Activated CD4-positive, alpha-beta T cell treated with anti-CD3 and anti-CD28 coated beads for 4 hours (primary cell): Measurements from ENCODE around the gene CNTN5.

Source experiments
- DNase-seq, 2 donors: peaks; one replicate each; pipeline ENCODE4 v3.0.0-alpha.2; 2020

CNTN5 gene

DNA sequence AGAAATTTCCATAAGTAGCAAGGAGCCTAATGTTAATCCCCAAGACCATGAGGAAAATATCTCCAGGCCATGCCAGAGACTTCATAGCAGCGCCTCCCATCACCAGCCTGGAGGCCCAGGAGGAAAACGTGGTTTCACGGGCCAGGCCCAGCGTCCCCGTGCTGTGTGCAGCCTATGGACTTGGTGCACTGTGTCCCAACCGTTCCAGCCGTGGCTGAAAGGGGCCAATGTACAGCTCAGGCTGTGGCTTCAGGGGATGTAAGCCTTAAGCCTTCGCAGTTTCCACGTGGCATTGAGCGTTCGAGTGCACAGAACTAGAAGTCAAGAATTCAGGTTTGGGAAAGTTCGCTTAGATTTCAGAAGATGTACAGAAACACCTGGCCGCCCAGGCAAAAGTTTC lies 510.7 kb downstream of the CNTN5 start:
- DNase-seq: no peak

GRCh38 chr11:99534812-99535211 lies 514.1 kb downstream of the CNTN5 start:
- no peak for DNase-seq

- no peak for DNase-seq
Observed at GRCh38 chr11:99535406-99535805, 514.7 kb downstream of the CNTN5 start.

DNA sequence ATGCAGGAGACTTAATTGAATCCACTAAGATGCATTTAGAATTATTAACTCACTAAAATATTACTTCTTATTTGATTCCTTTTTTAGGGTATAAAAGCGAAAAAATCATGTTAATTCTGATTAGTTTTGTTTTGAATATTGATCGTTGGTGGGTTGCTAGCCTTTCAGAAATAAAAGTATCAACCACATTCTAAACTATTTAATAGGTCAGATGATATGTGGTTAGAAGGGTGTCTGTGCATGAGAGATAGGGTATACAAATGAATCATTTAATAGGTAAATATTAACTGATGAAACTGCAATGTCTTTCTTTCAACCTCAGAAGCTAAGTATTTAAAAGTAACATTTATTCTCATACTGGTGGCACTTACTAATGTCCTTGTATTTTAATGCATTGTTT lies 515.1 kb downstream of the CNTN5 start:
- DNase-seq: no peak

DNA sequence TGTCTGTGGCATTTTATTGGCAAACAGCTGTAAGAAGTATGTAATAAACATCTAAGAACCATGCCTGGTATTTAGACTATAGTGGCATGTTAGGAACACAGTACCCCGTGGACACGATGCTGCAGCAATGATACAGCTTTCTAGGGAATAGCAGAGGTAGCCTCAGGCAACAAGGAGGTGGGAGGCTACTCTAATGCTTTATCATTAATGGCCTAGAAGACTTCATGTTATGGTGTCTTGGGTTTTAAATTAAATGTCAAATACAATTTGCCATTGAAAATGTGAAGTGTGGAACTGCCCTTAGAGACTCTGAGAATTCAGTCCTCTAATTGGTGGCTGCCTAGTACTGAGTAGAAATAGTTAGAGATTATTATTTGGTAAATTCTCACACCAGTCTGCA lies 516.9 kb downstream of the CNTN5 start:
- no peak for DNase-seq

GRCh38 chr11:99545616-99546015 lies 524.9 kb downstream of the CNTN5 start:
- DNase-seq: no peak

DNA sequence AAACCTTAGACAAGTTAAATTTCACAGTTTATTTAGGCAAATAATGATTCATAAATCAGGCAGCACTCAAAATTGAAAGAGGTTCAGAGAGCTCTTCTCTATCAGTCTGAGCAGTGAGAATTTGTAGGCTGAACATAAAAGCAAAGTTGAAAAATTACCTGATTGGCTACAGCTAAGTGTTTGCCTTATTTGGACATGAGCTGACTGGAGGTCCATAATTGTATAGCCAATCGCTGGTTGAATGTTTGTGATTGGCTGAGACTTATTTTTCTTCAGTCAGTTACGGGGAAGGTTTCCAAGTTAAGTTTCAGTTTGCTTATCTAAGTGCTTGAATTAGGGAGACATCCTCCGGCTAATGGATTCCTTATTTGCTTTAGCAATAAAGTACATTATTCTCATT lies 527.5 kb downstream of the CNTN5 start:
- no peak for DNase-seq

GRCh38 chr11:99554232-99554903 lies 533.6 kb downstream of the CNTN5 start:
- DNase-seq: no peak

DNA sequence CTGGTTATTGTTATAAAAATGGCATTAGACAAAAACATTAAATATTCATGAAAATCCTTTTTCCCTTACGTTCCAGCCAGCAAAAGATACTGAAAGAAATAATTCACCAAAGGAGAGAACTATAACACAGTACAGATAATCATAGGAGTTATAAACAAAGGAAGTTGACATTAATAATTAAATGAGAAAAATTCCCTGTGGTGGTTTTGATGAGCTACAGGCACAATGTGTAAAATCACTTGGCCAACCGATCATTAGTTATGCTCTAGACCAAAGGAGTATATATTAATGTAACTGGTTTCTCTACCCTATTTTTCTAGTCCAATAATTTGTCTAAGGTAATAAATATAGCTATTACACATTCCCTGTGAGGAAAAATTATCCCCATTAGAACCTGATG lies 534.7 kb downstream of the CNTN5 start:
- DNase-seq: no peak

- DNase-seq: no peak
Observed at GRCh38 chr11:99565333-99565732, 544.6 kb downstream of the CNTN5 start.

DNA sequence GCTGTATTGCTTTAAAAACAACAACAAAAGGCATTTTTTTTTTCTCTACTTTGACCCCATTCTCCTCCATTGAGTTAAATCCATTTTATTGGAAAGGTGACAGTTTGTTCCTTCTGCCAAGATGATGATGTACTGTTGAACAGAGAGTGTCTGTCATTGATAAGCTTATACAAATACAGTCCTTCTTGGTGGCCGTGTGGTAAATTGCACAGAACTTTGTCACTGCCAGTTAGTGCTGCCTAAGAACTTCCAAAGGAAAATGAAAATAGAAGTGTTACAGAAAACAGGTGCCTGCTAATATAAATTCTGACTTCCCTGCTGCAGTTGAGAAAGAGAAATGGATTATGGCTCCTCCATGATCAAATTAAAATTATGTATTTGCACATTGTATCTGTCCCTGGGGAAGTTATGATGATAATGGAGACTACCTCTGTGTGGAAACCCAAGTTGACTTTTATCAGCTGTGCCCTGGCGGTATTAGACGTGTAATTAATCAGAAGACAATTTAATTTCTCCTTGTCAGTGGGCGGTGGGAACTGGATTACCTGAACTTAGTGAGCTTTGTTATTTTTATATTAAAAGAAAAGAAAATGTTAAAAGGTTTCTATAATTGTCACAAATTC lies 546.7 kb downstream of the CNTN5 start:
- DNase-seq: no peak

DNA sequence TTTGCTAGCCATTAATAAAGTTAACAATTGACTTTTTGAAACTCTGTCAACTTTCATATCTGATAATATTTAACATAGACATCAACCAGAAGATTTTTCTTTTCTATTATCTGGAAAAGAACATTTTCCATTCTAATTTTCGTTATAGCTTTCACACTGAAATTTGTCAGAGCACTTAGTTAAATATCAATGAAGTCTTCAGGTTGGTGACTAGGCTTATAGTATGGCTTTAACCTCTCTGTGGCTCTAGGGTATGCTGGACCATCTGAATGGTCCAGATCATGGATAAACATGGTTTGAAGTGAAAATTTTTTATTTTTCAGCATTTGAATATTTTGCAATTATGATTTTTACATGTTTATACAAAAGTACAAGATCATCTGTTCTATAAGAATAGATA lies 548.1 kb downstream of the CNTN5 start:
- DNase-seq: no peak

- DNase-seq: no peak
Observed at GRCh38 chr11:99571094-99571493, 550.3 kb downstream of the CNTN5 start.

- DNase-seq: no peak
Observed at GRCh38 chr11:99584830-99585229, 564.1 kb downstream of the CNTN5 start.

DNA sequence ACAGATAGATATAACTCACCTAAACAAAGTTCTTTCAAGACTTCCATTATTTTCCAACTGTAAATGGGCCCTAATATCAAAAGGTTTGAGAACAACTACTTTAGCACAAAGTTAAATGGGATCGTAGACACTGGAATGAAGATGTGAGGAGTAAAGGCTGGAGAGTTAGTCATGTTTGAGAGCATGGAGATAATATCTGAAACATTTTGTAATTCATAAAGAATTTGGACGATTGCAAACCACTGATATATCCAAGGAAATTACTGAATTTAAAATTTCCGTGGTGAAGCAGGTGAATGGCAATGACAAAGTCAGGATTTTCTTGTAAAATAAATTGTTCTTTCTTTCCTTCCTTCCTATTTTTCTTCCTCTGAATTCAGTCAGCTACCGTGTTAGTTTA lies 564.9 kb downstream of the CNTN5 start:
- DNase-seq: no peak

GRCh38 chr11:99589771-99590170 lies 569.0 kb downstream of the CNTN5 start:
- no peak for DNase-seq

GRCh38 chr11:99592266-99592665 lies 571.5 kb downstream of the CNTN5 start:
- DNase-seq: no peak

GRCh38 chr11:99593197-99593596 lies 572.4 kb downstream of the CNTN5 start:
- no peak for DNase-seq

- DNase-seq: no peak
Observed at GRCh38 chr11:99601179-99601578, 580.4 kb downstream of the CNTN5 start.

DNA sequence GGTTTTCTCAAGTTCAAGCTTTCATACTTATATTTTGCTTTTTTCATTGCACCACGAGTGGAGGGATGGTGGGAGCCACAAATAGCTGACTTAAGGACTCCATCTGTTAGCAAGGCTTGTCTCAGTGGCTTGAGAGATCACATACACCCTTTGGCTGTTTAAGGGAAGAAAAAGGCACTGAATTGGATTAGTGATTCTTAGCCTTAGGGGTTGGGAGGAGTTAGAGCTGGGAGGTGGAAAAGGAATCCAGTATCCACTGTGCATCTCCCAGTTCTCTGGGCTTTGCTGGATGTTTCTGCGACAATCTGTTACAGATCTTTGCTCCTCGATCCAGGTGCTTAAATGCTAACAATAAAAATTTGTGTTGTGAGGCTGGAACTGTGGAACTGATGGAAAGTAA lies 593.6 kb downstream of the CNTN5 start:
- DNase-seq: no peak

GRCh38 chr11:99630629-99631028 lies 609.9 kb downstream of the CNTN5 start:
- DNase-seq: no peak

GRCh38 chr11:99631618-99632017 lies 610.9 kb downstream of the CNTN5 start:
- no peak for DNase-seq

DNA sequence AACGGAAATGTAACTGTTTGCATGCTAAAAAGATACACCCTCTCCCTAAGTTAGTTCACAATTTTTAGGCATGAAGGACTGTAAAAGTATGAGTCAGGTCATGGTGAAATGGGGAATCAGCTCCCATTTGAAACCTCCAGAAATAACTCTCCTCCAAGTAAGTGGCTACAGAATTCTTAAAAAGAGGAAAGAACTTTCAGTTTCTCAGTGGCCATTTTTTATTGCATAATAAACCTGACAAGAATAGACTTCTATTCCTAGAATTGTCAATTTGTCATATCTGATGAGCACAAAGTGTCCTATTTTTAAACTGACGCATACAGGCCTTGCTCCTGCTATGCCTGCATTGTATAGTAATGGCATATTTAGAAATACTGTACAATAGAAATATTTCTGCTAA lies 612.2 kb downstream of the CNTN5 start:
- DNase-seq: no peak

GRCh38 chr11:99634581-99634980 lies 613.8 kb downstream of the CNTN5 start:
- DNase-seq: no peak

GRCh38 chr11:99638073-99638553 lies 617.4 kb downstream of the CNTN5 start:
- no peak for DNase-seq
